Neural cell (in vitro differentiated cells): ENCODE measurements around the gene FCHSD1. TPM values are rescaled to one million over a fixed set of nuclear protein-coding genes. Genes with fewer than 3 reads are reported as not detected.

Experiments
- H2AFZ ChIP-seq: fragments of 200-600, 300-800 bp; sonication (generic), shearing (Covaris generic); 2 replicates; pipeline ENCODE4 v1.6.0; 2014; ENCODE audit warnings: low read depth, mild to moderate bottlenecking, antibody characterized with exemption, low read length, moderate library complexity
- H3F3A ChIP-seq: fragments of 200-600 bp; shearing (Covaris generic); 2 replicates; pipeline ENCODE4 v1.6.1; 2016; ENCODE audit warnings: mild to moderate bottlenecking, moderate library complexity, mixed read lengths, antibody characterized with exemption, low read length; ENCODE audit not compliant: insufficient read depth, poor library complexity, severe bottlenecking
- H3K27ac ChIP-seq: fragments of 200-600, 300-800 bp; sonication (generic), shearing (Covaris generic); 2 replicates; pipeline ENCODE4 v1.5.1; 2014; ENCODE audit warnings: mild to moderate bottlenecking, low read length, moderate library complexity
- H3K27me3 ChIP-seq: fragments of 300-800, 200-600 bp; sonication (generic), shearing (Covaris generic); 2 replicates; pipeline ENCODE4 v1.6.0; 2014; ENCODE audit warnings: mild to moderate bottlenecking, low read depth, low read length, moderate library complexity; ENCODE audit not compliant: insufficient read depth
- H3K36me3 ChIP-seq: fragments of 300-800, 200-600 bp; sonication (generic), shearing (Covaris generic); 2 replicates; pipeline ENCODE4 v1.5.1; 2014; ENCODE audit warnings: mild to moderate bottlenecking, antibody characterized with exemption, low read length, moderate library complexity; ENCODE audit not compliant: insufficient read depth
- H3K4me2 ChIP-seq: fragments of 300-800, 200-600 bp; sonication (generic), shearing (Covaris generic); 2 replicates; pipeline ENCODE4 v1.6.0; 2014; ENCODE audit warnings: mild to moderate bottlenecking, low read length
- H3K4me3 ChIP-seq: fragments of 300-800, 200-600 bp; sonication (generic), shearing (Covaris generic); 2 replicates; pipeline ENCODE4 v1.5.1; 2014; ENCODE audit warnings: mild to moderate bottlenecking, low read length, moderate library complexity
- H3K79me2 ChIP-seq: fragments of 200-600 bp; shearing (Covaris generic); replicated peaks from 2 replicates; pipeline ENCODE4 v1.6.0; 2014; ENCODE audit warnings: mild to moderate bottlenecking, low read length, moderate library complexity; ENCODE audit not compliant: insufficient read depth
- H3K9ac ChIP-seq: fragments of 300-800, 200-600 bp; sonication (generic), shearing (Covaris generic); 2 replicates; pipeline ENCODE4 v1.6.1; 2016; ENCODE audit warnings: mild to moderate bottlenecking, low read length, mixed read lengths
- H3K9me2 ChIP-seq: fragments of 200-600 bp; shearing (Covaris generic); 2 replicates; pipeline ENCODE4 v1.6.1; 2016; ENCODE audit warnings: mild to moderate bottlenecking, low read length, mixed read lengths; ENCODE audit not compliant: insufficient read depth
- H3K9me3 ChIP-seq: fragments of 200-600, 300-800 bp; sonication (generic), shearing (Covaris generic); 2 replicates; pipeline ENCODE4 v1.6.1; 2016; ENCODE audit warnings: mild to moderate bottlenecking, mixed run types, low read length, moderate library complexity, mixed read lengths
- H4K20me1 ChIP-seq: fragments of 200-600 bp; shearing (Covaris generic); 2 replicates; pipeline ENCODE4 v1.6.1; 2016; ENCODE audit warnings: mild to moderate bottlenecking, mixed run types; ENCODE audit not compliant: insufficient read depth
- CTCF ChIP-seq: fragments of 450-650 bp; IDR thresholded peaks from 2 replicates; pipeline ENCODE4 v1.5.1; 2014; ENCODE audit warnings: antibody characterized with exemption, mild to moderate bottlenecking, moderate library complexity; ENCODE audit not compliant: poor library complexity, severe bottlenecking
- EP300 ChIP-seq: fragments of 450-650 bp; conservative IDR thresholded peaks from 2 replicates; pipeline ENCODE4 v1.6.1; 2014; ENCODE audit warnings: antibody characterized with exemption, mild to moderate bottlenecking, moderate library complexity; ENCODE audit not compliant: poor library complexity, severe bottlenecking
- EZH2 ChIP-seq: fragments of 200-600, 300-800 bp; shearing (Covaris generic), sonication (generic); IDR thresholded peaks from 2 replicates; pipeline ENCODE4 v1.6.1; 2014; ENCODE audit warnings: antibody characterized with exemption, low read length, borderline replicate concordance, mild to moderate bottlenecking; ENCODE audit not compliant: insufficient read depth, poor library complexity, severe bottlenecking
- MXI1 ChIP-seq: fragments of 450-650 bp; conservative IDR thresholded peaks from 2 replicates; pipeline ENCODE4 v1.6.1; 2014; ENCODE audit warnings: antibody characterized with exemption, mild to moderate bottlenecking; ENCODE audit not compliant: poor library complexity, severe bottlenecking
- POLR2AphosphoS5 ChIP-seq: IDR thresholded peaks from 2 replicates; pipeline ENCODE4 v1.6.1; 2012
- RAD21 ChIP-seq: fragments of 450-650 bp; conservative IDR thresholded peaks from 2 replicates; pipeline ENCODE4 v1.6.1; 2014; ENCODE audit warnings: antibody characterized with exemption, mild to moderate bottlenecking, moderate library complexity
- REST ChIP-seq: IDR thresholded peaks from 2 replicates; pipeline ENCODE4 v1.6.1; 2012; ENCODE audit warnings: borderline replicate concordance
- SMC3 ChIP-seq: fragments of 450-650 bp; conservative IDR thresholded peaks from 2 replicates; pipeline ENCODE4 v1.6.1; 2014; ENCODE audit warnings: antibody characterized with exemption, mild to moderate bottlenecking, moderate library complexity; ENCODE audit not compliant: poor library complexity
- TAF1 ChIP-seq: IDR thresholded peaks from 2 replicates; pipeline ENCODE4 v1.6.1; 2012; ENCODE audit warnings: low read depth
- polyA plus RNA-seq: library from polyadenylated mRNA; depleted of rRNA; stranded (reverse); fragments of >200 nt; gene quantifications from 2 replicates; pipeline ENCODE4 v1.2.3, GENCODE V29; 2014

FCHSD1 gene
- polyA plus RNA-seq, 1 donor from 2014 or later, result 3.9 TPM

GRCh38 chr5:141654298-141654697 is 3.1 kb upstream of the FCHSD1 start:
- TF ChIP-seq REST, result no peak
- TF ChIP-seq RAD21, result no peak
- no peak for TF ChIP-seq MXI1
- TF ChIP-seq POLR2AphosphoS5, result no peak

GRCh38 chr5:141651728-141652105 is 499 bp upstream of the FCHSD1 start:
- no peaks in the 10 kb centered on the region for H3K79me2 ChIP-seq
- H3K9me3 ChIP-seq, result no peaks in the 10 kb centered on the region
- no peak overlapping the region for H3K9ac ChIP-seq
- peaks cover 5% of the 10 kb centered on the region for H3K27me3 ChIP-seq
- H3K4me3 ChIP-seq, result peak overlapping the region; percentile 66
- H3K9me2 ChIP-seq, result no peaks in the 10 kb centered on the region
- no peak overlapping the region for H3K4me2 ChIP-seq
- no peaks in the 10 kb centered on the region for H3F3A ChIP-seq
- H3K36me3 ChIP-seq, result no peaks in the 10 kb centered on the region
- TF ChIP-seq SMC3 (no peak), CTCF (no peak), POLR2AphosphoS5 (no peak), EZH2 (no peak), RAD21 (no peak), REST (no peak), TAF1 (no peak), EP300 (no peak), MXI1 (no peak)
- no peak overlapping the region for H2AFZ ChIP-seq
- no peaks in the 10 kb centered on the region for H4K20me1 ChIP-seq
- no peak overlapping the region for H3K27ac ChIP-seq

More at GRCh38 chr5:141654298-141654697, 3.1 kb upstream of the FCHSD1 start:
- Histone ChIP-seq H4K20me1 (no peaks in the 10 kb centered on the region), H3K9ac (no peak overlapping the region), H3K4me3 (no peak overlapping the region), H3K79me2 (no peaks in the 10 kb centered on the region), H3F3A (no peaks in the 10 kb centered on the region), H2AFZ (no peak overlapping the region), H3K36me3 (no peaks in the 10 kb centered on the region), H3K27me3 (peaks cover 5% of the 10 kb centered on the region), H3K4me2 (no peak overlapping the region), H3K9me3 (no peaks in the 10 kb centered on the region), H3K27ac (no peak overlapping the region), H3K9me2 (no peaks in the 10 kb centered on the region)
